IPS-18a (cell line): ENCODE data around the gene GOT1.

Experiments
- H3K27ac ChIP-seq: one replicate; pipeline ENCODE4 v1.5.1; 2013; ENCODE audit warnings: low read length
- H3K27me3 ChIP-seq: one replicate; pipeline ENCODE4 v1.6.1; 2013; ENCODE audit warnings: mild to moderate bottlenecking, low read length; ENCODE audit not compliant: control insufficient read depth, insufficient read depth
- H3K36me3 ChIP-seq: one replicate; pipeline ENCODE4 v1.6.1; 2013; ENCODE audit warnings: low read depth, low read length; ENCODE audit not compliant: control insufficient read depth
- H3K4me1 ChIP-seq: one replicate; pipeline ENCODE4 v1.6.1; 2013; ENCODE audit warnings: low read depth, low read length; ENCODE audit not compliant: control insufficient read depth
- H3K4me3 ChIP-seq: one replicate; pipeline ENCODE4 v1.5.1; 2013; ENCODE audit warnings: low read length
- H3K9ac ChIP-seq: one replicate; pipeline ENCODE4 v1.6.1; 2013; ENCODE audit warnings: mild to moderate bottlenecking, low read length, moderate library complexity
- H3K9me3 ChIP-seq: one replicate; pipeline ENCODE4 v1.6.1; 2013; ENCODE audit warnings: low read depth, low read length; ENCODE audit not compliant: control insufficient read depth

Gene GOT1

GRCh38 chr10:99370993-99371392 lies 59.4 kb downstream of the GOT1 start:
- Histone ChIP-seq H3K4me1 (no peaks in the 10 kb centered on the region), H3K36me3 (no peaks in the 10 kb centered on the region), H3K4me3 (no peak overlapping the region), H3K27me3 (no peaks in the 10 kb centered on the region), H3K9me3 (no peaks in the 10 kb centered on the region), H3K9ac (no peak overlapping the region), H3K27ac (no peak overlapping the region)

GRCh38 chr10:99369551-99369950 lies 60.9 kb downstream of the GOT1 start:
- Histone ChIP-seq H3K9ac (no peak overlapping the region), H3K36me3 (no peaks in the 10 kb centered on the region), H3K9me3 (no peaks in the 10 kb centered on the region), H3K27me3 (no peaks in the 10 kb centered on the region), H3K4me1 (no peaks in the 10 kb centered on the region), H3K27ac (no peak overlapping the region), H3K4me3 (no peak overlapping the region)

- no peak overlapping the region for H3K9ac ChIP-seq
- H3K4me3 ChIP-seq, result no peak overlapping the region
- H3K27ac ChIP-seq, result no peak overlapping the region
- no peaks in the 10 kb centered on the region for H3K27me3 ChIP-seq
- no peaks in the 10 kb centered on the region for H3K4me1 ChIP-seq
- H3K9me3 ChIP-seq, result no peaks in the 10 kb centered on the region
- no peaks in the 10 kb centered on the region for H3K36me3 ChIP-seq
These were observed 61.3 kb downstream of the GOT1 start for GRCh38 chr10:99369126-99369525.

- Histone ChIP-seq H3K4me3 (no peak overlapping the region), H3K9ac (no peak overlapping the region)
These were observed 61.8 kb downstream of the GOT1 start for GRCh38 chr10:99368646-99369045.

GRCh38 chr10:99366666-99367065 lies 63.8 kb downstream of the GOT1 start:
- H3K9ac ChIP-seq, result no peak overlapping the region
- no peak overlapping the region for H3K27ac ChIP-seq
- H3K4me3 ChIP-seq, result no peak overlapping the region
- H3K9me3 ChIP-seq, result no peaks in the 10 kb centered on the region
- H3K4me1 ChIP-seq, result no peaks in the 10 kb centered on the region
- no peaks in the 10 kb centered on the region for H3K36me3 ChIP-seq
- no peaks in the 10 kb centered on the region for H3K27me3 ChIP-seq

More at GRCh38 chr10:99368646-99369045, 61.8 kb downstream of the GOT1 start:
- Histone ChIP-seq H3K36me3 (no peaks in the 10 kb centered on the region), H3K27me3 (no peaks in the 10 kb centered on the region), H3K9me3 (no peaks in the 10 kb centered on the region), H3K27ac (no peak overlapping the region), H3K4me1 (no peaks in the 10 kb centered on the region)

- H3K4me3 ChIP-seq, result no peak overlapping the region
- H3K9ac ChIP-seq, result no peak overlapping the region
- no peak overlapping the region for H3K27ac ChIP-seq
- H3K4me1 ChIP-seq, result no peaks in the 10 kb centered on the region
- H3K9me3 ChIP-seq, result no peaks in the 10 kb centered on the region
- no peaks in the 10 kb centered on the region for H3K27me3 ChIP-seq
- no peaks in the 10 kb centered on the region for H3K36me3 ChIP-seq
These were observed 64.7 kb downstream of the GOT1 start for GRCh38 chr10:99365736-99366135.

- H3K9ac ChIP-seq, result no peak overlapping the region
- H3K27ac ChIP-seq, result no peak overlapping the region
- H3K4me3 ChIP-seq, result no peak overlapping the region
- no peaks in the 10 kb centered on the region for H3K4me1 ChIP-seq
- no peaks in the 10 kb centered on the region for H3K27me3 ChIP-seq
- H3K36me3 ChIP-seq, result no peaks in the 10 kb centered on the region
- no peaks in the 10 kb centered on the region for H3K9me3 ChIP-seq
These were observed 65.1 kb downstream of the GOT1 start for GRCh38 chr10:99365311-99365710.

GRCh38 chr10:99364125-99364524 lies 66.3 kb downstream of the GOT1 start:
- no peak overlapping the region for H3K4me3 ChIP-seq
- no peak overlapping the region for H3K9ac ChIP-seq
- H3K27ac ChIP-seq, result no peak overlapping the region
- no peaks in the 10 kb centered on the region for H3K4me1 ChIP-seq
- no peaks in the 10 kb centered on the region for H3K27me3 ChIP-seq
- no peaks in the 10 kb centered on the region for H3K9me3 ChIP-seq
- no peaks in the 10 kb centered on the region for H3K36me3 ChIP-seq

GRCh38 chr10:99360934-99361333 lies 69.5 kb downstream of the GOT1 start:
- Histone ChIP-seq H3K9me3 (no peaks in the 10 kb centered on the region), H3K4me1 (peaks cover 13% of the 10 kb centered on the region), H3K27me3 (no peaks in the 10 kb centered on the region)

GRCh38 chr10:99358101-99358500 lies 72.3 kb downstream of the GOT1 start:
- Histone ChIP-seq H3K36me3 (no peaks in the 10 kb centered on the region), H3K9ac (no peak overlapping the region), H3K27me3 (no peaks in the 10 kb centered on the region), H3K9me3 (no peaks in the 10 kb centered on the region), H3K4me1 (peaks cover 13% of the 10 kb centered on the region), H3K27ac (no peak overlapping the region), H3K4me3 (no peak overlapping the region)

More at GRCh38 chr10:99360934-99361333, 69.5 kb downstream of the GOT1 start:
- Histone ChIP-seq H3K36me3 (no peaks in the 10 kb centered on the region), H3K4me3 (no peak overlapping the region), H3K27ac (no peak overlapping the region), H3K9ac (no peak overlapping the region)

GRCh38 chr10:99357691-99358090 lies 72.7 kb downstream of the GOT1 start:
- no peak overlapping the region for H3K27ac ChIP-seq
- H3K9ac ChIP-seq, result no peak overlapping the region
- no peaks in the 10 kb centered on the region for H3K27me3 ChIP-seq
- H3K36me3 ChIP-seq, result no peaks in the 10 kb centered on the region
- H3K4me3 ChIP-seq, result no peak overlapping the region
- no peaks in the 10 kb centered on the region for H3K9me3 ChIP-seq
- H3K4me1 ChIP-seq, result peaks cover 13% of the 10 kb centered on the region

- Histone ChIP-seq H3K9ac (no peak overlapping the region), H3K9me3 (no peaks in the 10 kb centered on the region), H3K4me1 (peaks cover 8% of the 10 kb centered on the region), H3K36me3 (no peaks in the 10 kb centered on the region), H3K4me3 (no peak overlapping the region), H3K27me3 (no peaks in the 10 kb centered on the region), H3K27ac (no peak overlapping the region)
These were observed 77.2 kb downstream of the GOT1 start for GRCh38 chr10:99353182-99353581.
